22Rv1 (cell line): Measurements from ENCODE around the gene PADI6.

ENCODE experiments used
- CTCF ChIP-seq: fragments of 450-650 bp; IDR thresholded peaks from 2 replicates; pipeline ENCODE4 v1.5.1; 2017; ENCODE audit warnings: mild to moderate bottlenecking
- ZFX ChIP-seq: fragments of 450-650 bp; IDR thresholded peaks from 2 replicates; pipeline ENCODE4 v1.6.1; 2017; ENCODE audit warnings: antibody characterized with exemption, borderline replicate concordance

GRCh38 chr1:17352419-17352909 lies 19.5 kb upstream of the PADI6 start:
- TF ChIP-seq CTCF (no peak), ZFX (no peak)
